Glutamatergic neuron (in vitro differentiated cells): Measurements from ENCODE around the gene FH. TPM values are rescaled to one million over a fixed set of nuclear protein-coding genes. Genes with fewer than 3 reads are reported as not detected.

ENCODE experiments used
- DNase-seq: peaks from one replicate; pipeline ENCODE4 v3.0.0; 2022
- H3K27ac Mint-ChIP-seq: one replicate; pipeline ENCODE4 v1.8.0; 2020; ENCODE audit warnings: mild to moderate bottlenecking, mixed read lengths, inconsistent platforms; ENCODE audit not compliant: unreplicated experiment
- H3K27me3 Mint-ChIP-seq: one replicate; pipeline ENCODE4 v1.8.0; 2020; ENCODE audit warnings: mild to moderate bottlenecking, moderate library complexity, mixed read lengths, inconsistent platforms; ENCODE audit not compliant: unreplicated experiment
- H3K36me3 Mint-ChIP-seq: one replicate; pipeline ENCODE4 v1.8.0; 2020; ENCODE audit warnings: mild to moderate bottlenecking, mixed read lengths, inconsistent platforms; ENCODE audit not compliant: unreplicated experiment
- H3K4me1 Mint-ChIP-seq: one replicate; pipeline ENCODE4 v1.8.0; 2020; ENCODE audit warnings: mild to moderate bottlenecking, low read depth, mixed read lengths, inconsistent platforms; ENCODE audit not compliant: unreplicated experiment
- H3K4me3 Mint-ChIP-seq: one replicate; pipeline ENCODE4 v1.8.0; 2020; ENCODE audit warnings: mild to moderate bottlenecking, mixed read lengths, inconsistent platforms; ENCODE audit not compliant: unreplicated experiment
- H3K9me3 Mint-ChIP-seq: one replicate; pipeline ENCODE4 v1.8.0; 2020; ENCODE audit warnings: mild to moderate bottlenecking, moderate library complexity, mixed read lengths, inconsistent platforms; ENCODE audit not compliant: unreplicated experiment
- CTCF ChIP-seq: fragments of 200-600 bp; sonication (generic); IDR thresholded peaks from one replicate; pipeline ENCODE4 v1.5.0; 2021; ENCODE audit not compliant: partially characterized antibody, unreplicated experiment
- long read RNA-seq: library from polyadenylated mRNA; unstranded; transcript quantifications from one replicate; pipeline ENCODE4 v2.0.0, GENCODE V29; 2020; ENCODE audit not compliant: unreplicated experiment
- total RNA-seq: library from RNA; stranded (reverse); fragmentation: NEBNext Ultra II Directional; extraction: Animal tissue kit (Norgen Biotek cat#: 25700); gene quantifications from one replicate; pipeline ENCODE4 v1.2.1, GENCODE V29; 2021; ENCODE audit not compliant: unreplicated experiment

Gene FH
- 51.0 TPM for total RNA-seq
- long read RNA-seq, transcript FH-201 (10 exons, 1,797 nt): major isoform, 54 of 60 reads
- long read RNA-seq, partial matches to known transcripts: 3 of 60 reads
- long read RNA-seq, other reads (novel, unspliced or antisense): 3 of 60 reads

GRCh38 chr1:241519308-241520079 lies at the start of gene FH:
FH (minus strand) TSS chr1:241519755; CDS start chr1:241519722, 33 bp downstream.
- no peaks in the 10 kb centered on the region for H3K36me3 Mint-ChIP-seq
- TF ChIP-seq CTCF: no peak
- H3K27me3 Mint-ChIP-seq: no peaks in the 10 kb centered on the region
- DNase-seq: peak; percentile 92
- no peak within 1 kb of the TSS for H3K27ac Mint-ChIP-seq
- H3K4me1 Mint-ChIP-seq: peaks cover 10% of the 10 kb centered on the region
- peak within 1 kb of the TSS; percentile 95 for H3K4me3 Mint-ChIP-seq
- peaks cover 2% of the 10 kb centered on the region for H3K9me3 Mint-ChIP-seq

- Mint-ChIP-seq H3K27ac (no peak overlapping the region), H3K36me3 (no peaks in the 10 kb centered on the region), H3K27me3 (peaks cover 4% of the 10 kb centered on the region), H3K4me3 (no peak overlapping the region), H3K9me3 (no peaks in the 10 kb centered on the region), H3K4me1 (no peaks in the 10 kb centered on the region)
- no peak for DNase-seq
- no peak for TF ChIP-seq CTCF
These were observed 41.3 kb upstream of the FH start for GRCh38 chr1:241560849-241561187.

GRCh38 chr1:241560146-241560848 lies 40.7 kb upstream of the FH start:
- Mint-ChIP-seq H3K4me3 (no peak overlapping the region), H3K27ac (no peak overlapping the region), H3K27me3 (peaks cover 4% of the 10 kb centered on the region), H3K9me3 (no peaks in the 10 kb centered on the region), H3K36me3 (no peaks in the 10 kb centered on the region), H3K4me1 (no peaks in the 10 kb centered on the region)
- no peak for TF ChIP-seq CTCF
- no peak for DNase-seq

GRCh38 chr1:241557551-241558193 lies 38.1 kb upstream of the FH start:
- no peak for TF ChIP-seq CTCF
- H3K27ac Mint-ChIP-seq: no peak overlapping the region
- peaks cover 2% of the 10 kb centered on the region for H3K27me3 Mint-ChIP-seq
- no peaks in the 10 kb centered on the region for H3K36me3 Mint-ChIP-seq
- H3K9me3 Mint-ChIP-seq: no peaks in the 10 kb centered on the region
- H3K4me3 Mint-ChIP-seq: no peak overlapping the region
- no peak for DNase-seq
- no peaks in the 10 kb centered on the region for H3K4me1 Mint-ChIP-seq
